ENCODE results near the gene RBBP7.

DNA sequence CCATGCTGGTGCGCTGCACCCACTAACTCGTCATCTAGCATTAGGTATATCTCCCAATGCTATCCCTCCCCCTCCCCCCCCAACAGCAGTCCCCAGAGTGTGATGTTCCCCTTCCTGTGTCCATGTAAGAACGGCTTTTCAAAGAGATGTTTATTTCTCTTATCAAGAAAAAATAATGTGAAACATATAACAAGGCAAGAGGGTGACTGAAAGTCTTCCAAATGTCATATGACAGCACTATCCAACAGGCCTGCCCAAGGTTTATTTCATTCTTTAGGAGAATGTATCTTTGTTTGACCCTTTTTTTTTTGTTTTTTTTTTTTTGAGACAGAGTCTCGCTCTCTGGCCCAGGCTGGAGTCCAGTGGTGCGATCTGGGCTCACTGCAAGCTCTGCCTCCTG lies 46.4 kb upstream of the RBBP7 start:
- TF ChIP-seq, protein P1, sequence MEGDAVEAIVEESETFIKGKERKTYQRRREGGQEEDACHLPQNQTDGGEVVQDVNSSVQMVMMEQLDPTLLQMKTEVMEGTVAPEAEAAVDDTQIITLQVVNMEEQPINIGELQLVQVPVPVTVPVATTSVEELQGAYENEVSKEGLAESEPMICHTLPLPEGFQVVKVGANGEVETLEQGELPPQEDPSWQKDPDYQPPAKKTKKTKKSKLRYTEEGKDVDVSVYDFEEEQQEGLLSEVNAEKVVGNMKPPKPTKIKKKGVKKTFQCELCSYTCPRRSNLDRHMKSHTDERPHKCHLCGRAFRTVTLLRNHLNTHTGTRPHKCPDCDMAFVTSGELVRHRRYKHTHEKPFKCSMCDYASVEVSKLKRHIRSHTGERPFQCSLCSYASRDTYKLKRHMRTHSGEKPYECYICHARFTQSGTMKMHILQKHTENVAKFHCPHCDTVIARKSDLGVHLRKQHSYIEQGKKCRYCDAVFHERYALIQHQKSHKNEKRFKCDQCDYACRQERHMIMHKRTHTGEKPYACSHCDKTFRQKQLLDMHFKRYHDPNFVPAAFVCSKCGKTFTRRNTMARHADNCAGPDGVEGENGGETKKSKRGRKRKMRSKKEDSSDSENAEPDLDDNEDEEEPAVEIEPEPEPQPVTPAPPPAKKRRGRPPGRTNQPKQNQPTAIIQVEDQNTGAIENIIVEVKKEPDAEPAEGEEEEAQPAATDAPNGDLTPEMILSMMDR (IDR thresholded peaks at IDR 0.05), result no peak
- no peak for TF ChIP-seq POLR2A (IDR thresholded peaks at IDR 0.05)
